HG02798 (cell line): ENCODE data around the gene GRM7.
A peak's percentile ranks its signal among the peaks of the same experiment; 100 is the strongest.

Experiments
- ATAC-seq: cut with Tn5 transposase; IDR thresholded peaks from one replicate; pipeline ENCODE4 v1.9.1; 2021; ENCODE audit warnings: mild to moderate bottlenecking; ENCODE audit not compliant: unreplicated experiment, poor library complexity

GRM7 gene

DNA sequence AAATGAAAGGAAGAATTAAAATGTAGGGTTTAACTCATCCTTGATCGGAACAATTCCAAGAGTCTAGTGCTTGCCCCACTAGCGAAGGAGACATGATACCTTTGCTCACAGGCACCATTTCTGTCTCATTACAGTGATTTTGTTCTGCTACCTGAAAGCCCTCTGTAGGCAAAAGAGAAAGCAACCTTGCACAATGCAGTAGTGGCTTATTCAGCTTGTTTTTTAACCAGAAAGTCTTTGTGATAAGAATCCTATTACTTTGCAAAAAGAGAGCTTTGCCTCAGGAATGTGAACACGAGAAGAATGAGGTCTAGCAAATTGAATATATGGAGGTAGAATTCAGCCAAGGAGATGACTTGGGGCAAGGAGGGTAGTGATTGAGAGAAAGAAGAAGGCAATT is 684.4 kb downstream of the GRM7 start:
- ATAC-seq = no peak

DNA sequence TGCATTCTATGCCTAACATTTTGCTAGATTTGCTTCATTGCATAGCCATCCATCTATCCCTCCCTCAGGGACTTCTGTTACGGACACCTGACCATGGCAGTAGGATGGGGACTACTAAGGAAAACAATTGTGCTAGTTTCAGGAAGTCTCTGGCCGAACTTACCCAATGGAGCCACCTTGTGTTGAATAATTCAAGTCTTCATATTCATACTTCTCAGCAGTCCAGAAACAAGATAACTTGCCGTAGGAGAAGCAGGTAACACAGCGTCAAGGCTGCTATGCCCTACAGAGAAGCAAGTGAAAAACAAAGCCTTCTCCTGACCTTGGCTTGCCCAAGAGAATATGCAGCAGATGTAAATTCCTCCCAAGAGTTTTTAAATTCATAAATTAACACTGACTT is 685.3 kb downstream of the GRM7 start:
- no peak for ATAC-seq

- ATAC-seq = no peak
These were observed 686.9 kb downstream of the GRM7 start for GRCh38 chr3:7547826-7548225.

GRCh38 chr3:7562892-7563291 is 702.0 kb downstream of the GRM7 start:
- no peak for ATAC-seq

DNA sequence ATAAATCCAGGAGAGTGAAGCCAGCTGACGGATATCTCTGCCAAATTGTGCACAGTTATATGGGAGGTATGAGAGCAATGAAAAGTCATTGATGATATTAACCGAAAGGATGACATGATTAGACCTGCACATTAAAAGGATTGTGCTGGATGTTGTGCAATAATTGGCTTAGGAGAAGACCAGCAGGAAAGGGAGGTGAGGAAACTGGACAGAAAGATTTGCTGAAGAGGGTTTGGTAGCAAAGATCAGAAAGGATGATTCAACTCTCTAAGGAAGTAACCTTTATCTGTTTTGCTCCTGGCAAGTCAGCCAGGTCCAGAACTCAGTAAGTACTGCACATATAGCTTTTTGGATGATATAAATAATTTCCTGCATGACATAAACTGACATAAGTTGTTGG is 704.7 kb downstream of the GRM7 start:
- ATAC-seq = no peak

DNA sequence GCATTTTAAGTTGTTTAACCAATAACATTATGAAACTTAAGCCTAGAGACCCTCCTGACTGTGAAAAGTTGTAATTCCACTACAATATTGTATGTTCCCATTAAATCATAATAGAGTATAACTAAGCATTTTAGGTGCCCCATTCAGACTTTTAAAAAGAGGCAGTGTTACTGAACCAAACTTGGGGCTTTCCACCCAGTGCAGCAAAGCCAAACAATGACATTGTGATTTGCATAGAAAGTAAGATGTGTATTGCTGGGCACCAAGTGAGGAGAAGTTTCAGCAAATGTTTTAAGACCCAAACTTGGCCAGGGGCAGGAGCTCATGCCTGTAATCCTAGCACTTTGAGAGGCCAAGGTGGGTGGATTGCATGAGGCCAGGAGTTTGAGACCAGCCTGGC is 706.2 kb downstream of the GRM7 start:
- peak; percentile 78 for ATAC-seq

DNA sequence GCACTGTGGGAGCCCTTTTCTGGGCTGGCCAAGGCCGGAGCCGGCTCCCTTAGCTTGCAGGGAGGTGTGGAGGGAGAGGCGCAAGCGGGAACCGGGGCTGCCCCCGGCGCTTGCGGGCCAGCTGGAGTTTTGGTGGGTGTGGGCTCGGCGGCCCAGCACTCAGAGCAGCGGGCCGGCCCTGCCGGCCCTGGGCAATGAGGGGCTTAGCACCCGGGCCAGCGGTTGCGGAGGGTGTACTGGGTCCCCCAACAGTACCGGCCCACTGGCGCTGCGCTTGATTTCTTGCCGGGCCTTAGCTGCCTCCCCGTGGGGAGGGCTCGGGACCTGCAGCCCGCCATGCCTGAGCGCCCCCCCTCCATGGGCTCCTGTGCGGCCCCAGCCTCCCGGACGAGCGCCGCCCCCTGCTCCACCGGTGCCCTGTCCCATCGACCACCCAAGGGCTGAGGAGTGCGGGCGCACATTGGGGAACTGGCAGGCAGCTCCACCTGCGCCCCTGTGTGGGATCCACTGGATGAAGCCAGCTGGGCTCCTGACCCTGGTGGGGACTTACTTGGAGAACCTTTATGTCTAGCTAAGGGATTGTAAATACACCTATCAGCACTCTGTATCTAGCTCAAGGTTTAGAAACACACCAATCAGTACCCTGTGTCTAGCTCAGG is 707.7 kb downstream of the GRM7 start:
- ATAC-seq = no peak

DNA sequence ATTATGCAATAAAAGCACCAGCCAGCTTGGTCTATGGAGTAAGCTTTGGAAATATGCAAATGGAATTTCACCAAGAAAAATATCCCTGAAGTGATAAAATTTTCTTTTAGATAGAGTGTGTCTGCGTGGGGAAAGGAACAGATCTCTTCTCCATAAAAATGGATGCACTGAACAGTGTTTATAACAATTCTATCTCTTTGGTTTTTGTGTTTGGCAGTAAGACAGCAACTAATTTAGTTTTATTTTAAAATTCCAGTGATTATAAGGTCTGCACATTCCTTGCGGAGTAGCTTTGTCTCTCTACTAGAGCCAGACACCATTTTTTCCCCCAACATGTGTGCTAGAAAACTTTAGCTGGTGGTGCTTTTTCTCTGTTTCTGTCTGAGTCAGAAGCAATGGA is 712.4 kb downstream of the GRM7 start:
- ATAC-seq = no peak

GRCh38 chr3:7574435-7574834 is 713.5 kb downstream of the GRM7 start:
- ATAC-seq = no peak

DNA sequence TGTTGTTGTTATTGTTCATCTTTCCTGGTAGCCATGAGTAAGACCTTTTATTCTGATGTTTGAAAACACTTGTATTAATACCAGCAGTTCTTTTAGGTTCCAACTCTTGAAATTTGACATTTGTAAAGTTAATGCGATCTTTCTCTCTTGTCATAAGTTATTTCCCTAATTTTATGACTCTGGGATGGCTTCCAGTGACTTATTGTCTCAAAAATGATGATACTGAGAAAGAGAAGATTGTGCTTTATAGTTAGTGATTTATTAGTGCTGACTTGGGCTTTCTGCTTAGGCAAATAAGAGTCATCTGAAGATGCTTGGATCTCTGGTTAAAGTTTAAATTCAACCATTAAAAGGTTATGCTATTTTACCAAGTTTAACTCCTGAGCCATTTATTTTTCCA is 715.2 kb downstream of the GRM7 start:
- ATAC-seq = no peak

- ATAC-seq = no peak
These were observed 715.6 kb downstream of the GRM7 start for GRCh38 chr3:7576506-7576905.

DNA sequence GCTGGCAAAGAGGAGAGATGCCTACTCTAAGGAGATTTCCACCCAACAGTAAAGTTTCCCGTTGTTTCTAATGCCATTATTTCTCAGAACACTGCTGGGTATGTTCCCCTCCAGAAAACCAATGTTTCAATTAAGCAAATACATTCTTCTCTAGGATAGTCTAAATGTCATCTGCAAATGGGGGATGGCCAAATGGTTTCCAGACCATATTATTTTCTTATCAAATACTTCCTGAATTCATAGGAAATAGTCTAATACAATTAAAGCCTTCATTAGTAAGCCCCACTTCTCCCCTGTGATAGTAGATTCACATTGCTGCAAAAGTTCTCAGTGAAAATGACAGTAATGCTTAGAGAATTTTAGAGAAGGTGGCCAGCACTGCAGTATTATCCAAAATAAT is 716.6 kb downstream of the GRM7 start:
- ATAC-seq = no peak

DNA sequence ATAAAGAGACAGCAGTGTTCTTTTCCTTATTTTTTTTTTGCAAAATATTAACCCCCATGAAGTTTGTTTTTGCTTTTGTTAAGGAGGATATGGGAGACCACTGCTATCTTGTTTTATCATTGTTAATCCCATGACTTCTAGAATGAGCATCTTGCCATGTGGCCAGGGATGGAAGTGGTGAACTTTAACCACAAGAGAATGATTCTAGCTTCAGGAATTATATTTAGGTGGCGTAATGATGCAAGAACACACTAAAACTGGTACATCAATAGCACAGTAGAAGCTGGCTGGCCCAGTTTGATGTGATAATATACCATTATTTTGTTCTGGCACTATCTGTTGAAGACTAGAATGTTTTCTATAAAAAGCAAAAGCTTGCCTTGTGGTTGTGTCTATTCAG is 720.9 kb downstream of the GRM7 start:
- ATAC-seq = no peak

GRCh38 chr3:7585052-7585451 is 724.1 kb downstream of the GRM7 start:
- ATAC-seq = no peak

- ATAC-seq = no peak
These were observed 727.3 kb downstream of the GRM7 start for GRCh38 chr3:7588236-7588635.

DNA sequence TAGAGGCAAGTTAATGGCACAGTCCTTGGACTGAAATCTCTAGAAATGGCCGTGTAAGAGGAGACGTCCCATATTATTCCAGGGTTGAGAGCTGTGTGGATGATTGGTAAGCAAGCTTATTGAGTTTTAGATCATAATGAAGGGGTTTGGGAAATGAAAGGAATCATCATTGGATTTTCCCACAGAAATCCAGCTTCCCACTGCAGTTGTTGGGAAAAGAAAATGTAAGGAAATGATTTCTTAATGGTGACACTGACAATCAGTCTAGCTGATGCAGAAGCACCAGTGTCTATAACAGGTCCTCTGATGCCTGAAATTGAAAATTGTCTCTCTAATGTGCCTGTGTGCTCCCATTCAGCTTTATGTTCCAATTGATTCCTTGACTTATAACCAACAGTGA is 728.6 kb downstream of the GRM7 start:
- no peak for ATAC-seq

DNA sequence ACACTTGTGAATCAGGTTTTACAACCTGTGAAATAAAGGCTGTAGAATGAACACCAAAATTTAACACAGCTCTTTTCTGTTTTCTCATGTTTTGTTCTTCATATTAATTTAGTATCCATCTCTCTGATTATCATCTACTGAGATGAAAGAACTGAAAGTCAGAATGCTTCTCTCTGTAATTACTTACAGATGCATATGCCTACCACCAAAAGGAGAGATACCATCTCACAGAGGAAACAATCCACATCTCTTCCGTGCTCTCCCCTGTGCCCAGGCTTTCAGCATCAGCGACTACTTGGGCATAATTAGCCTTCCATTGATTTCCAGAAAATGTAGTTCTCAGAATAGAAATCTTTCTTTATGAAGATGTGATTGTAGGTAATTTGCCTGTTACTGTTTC is 741.4 kb downstream of the GRM7 start:
- ATAC-seq = no peak

GRCh38 chr3:7607083-7607482 is 746.2 kb downstream of the GRM7 start:
- ATAC-seq = no peak

GRCh38 chr3:7607676-7608075 is 746.8 kb downstream of the GRM7 start:
- no peak for ATAC-seq

- ATAC-seq = no peak
These were observed 749.7 kb downstream of the GRM7 start for GRCh38 chr3:7610634-7611033.

DNA sequence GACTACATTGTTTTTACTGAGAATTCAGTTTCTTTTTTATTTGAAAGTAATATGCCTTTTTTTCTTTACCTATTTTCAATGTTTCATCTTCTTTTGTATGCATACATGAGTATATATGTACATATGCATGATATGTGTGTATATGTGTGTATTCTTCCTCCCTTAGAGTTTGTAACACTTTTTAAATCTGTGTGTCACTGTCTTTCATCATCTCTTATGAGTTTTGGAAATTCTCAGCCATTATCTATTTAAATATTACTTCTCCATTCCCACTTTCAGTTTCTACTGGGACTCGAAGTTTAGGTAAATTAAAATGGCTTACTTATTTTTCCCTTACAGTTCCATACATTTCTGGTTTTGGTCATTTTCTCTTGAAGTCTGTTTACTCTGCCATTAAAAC is 754.1 kb downstream of the GRM7 start:
- no peak for ATAC-seq

- ATAC-seq = no peak
These were observed 757.7 kb downstream of the GRM7 start for GRCh38 chr3:7618606-7619005.

DNA sequence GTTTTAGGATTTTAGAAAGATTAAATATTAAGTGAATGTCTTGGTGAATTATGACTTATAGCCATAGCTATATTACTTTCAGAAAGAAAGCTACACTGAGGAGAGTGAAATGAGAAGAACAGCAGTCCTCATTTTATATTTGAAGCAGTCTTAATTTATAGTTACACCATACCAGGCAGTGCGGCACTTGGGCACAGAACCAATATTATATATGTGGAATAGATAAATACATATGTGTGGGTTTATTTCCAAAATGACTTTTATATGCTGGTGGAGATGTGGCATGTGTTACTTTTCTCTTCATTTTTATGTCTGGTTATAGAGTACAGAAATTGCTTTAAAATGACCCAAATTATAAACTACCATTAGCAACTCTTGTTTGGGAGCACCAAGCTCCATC is 759.5 kb downstream of the GRM7 start:
- no peak for ATAC-seq
